HG03196 (cell line): ENCODE results near the gene KCNQ5.
"Not testable (repeated sequence)": the region's sequence is repeated elsewhere in the genome, so short reads cannot be mapped to it uniquely, and the experiment has no call there.

Experiments used
- ATAC-seq: cut with Tn5 transposase; IDR thresholded peaks from one replicate; pipeline ENCODE4 v1.9.1; 2021; ENCODE audit not compliant: unreplicated experiment

The KCNQ5 gene

DNA sequence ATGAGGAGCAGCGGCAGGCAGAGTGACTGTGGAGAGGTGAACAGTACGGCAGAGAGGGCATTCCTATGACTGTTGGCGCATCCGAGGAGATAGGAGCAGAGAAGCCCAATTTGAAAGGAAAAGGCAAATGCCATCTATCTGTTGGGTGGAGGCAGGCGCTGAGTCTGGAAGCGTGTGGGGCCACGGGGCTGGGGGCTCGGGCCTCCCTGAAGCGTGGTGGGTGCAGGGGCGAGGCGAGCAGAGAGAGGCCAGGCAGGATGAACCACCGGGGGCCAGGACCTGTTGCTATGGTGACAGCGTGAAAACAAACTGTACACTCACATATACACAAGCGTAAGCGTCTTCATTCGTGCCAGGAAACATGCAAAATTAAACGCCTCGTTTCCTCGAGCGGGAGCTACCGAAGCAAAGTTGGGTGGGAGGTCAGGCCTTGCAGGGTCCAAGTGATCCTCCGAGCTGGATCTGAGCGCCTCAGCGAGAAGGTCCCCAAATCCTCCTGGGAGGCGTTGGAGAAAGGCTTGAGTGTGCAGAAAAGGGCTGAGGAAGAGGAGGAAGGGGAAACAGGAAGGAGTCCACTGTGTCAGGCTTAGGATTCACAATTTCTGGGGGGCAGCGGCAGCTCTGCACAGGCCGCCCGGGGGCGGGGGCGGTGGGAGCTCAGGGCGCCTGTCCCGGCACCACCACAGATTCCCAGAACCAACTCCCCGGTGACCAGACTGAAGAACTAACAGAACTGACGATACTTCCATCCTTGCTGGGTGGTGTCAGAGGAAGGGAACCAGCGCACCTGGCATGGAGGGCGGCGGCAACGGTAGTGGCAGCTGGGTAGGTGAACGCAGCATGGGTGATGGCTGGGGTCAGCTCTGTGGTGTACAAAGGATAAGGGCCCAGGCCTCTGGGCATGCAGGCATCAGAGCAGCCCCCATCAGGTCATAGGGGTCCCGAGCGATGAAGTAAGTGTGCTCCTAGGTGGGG, 535.2 kb downstream of the KCNQ5 start:
- no peak for ATAC-seq

DNA sequence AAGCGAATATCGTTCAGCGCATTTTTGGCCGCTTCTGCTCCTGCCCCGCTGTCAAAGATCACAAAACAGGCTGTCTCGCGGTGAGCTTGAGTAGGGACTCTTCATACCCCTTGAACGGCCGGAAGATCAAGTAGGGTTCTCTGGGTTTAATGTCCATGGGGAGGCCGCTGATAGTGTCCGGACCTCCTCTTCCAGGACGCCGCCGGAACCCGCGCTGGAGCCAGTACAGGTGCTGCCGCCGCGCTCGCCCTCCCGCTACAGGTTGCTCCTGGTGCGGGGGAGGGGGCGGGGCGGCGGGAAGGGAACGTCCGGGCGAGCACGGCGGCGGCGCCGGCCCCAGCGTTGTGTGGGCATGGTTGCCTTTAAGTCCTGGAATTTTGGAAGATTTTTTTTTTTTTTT, 536.0 kb downstream of the KCNQ5 start:
- ATAC-seq = no peak

DNA sequence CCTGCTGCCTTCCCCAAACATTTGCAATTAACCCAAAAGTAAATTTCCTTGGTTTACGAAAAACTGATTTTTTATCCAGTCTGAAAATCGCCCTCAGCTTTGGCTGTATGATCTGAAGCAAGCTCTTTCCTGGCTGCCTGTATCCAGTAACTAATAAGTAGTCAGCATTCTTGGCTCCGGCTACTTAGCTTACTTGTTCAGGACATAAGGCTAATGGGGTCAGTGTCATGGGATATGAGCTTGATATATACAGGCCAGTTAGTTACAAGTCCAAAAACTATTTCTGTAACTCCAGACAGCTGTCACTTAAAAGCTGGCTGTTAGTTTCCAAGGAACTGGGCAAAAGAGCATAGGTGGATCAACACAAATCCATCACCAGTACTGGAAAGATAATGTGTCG, 547.2 kb downstream of the KCNQ5 start:
- ATAC-seq = no peak

DNA sequence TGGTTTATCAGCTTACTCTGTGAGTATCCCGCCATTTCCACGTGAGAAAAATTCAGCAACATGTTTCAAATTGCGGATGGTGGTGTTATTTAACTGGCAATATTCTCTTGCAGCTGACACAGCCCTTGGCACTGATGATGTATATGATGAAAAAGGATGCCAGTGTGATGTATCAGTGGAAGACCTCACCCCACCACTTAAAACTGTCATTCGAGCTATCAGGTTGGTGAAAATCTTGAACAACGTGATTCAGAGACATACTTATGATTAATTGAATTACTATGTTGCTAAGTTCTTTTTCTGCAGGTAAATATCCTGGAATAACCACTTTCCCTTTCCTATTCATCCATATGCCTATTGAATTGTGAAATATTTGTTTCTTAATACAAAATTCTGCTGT, 547.8 kb downstream of the KCNQ5 start:
- ATAC-seq = no peak

DNA sequence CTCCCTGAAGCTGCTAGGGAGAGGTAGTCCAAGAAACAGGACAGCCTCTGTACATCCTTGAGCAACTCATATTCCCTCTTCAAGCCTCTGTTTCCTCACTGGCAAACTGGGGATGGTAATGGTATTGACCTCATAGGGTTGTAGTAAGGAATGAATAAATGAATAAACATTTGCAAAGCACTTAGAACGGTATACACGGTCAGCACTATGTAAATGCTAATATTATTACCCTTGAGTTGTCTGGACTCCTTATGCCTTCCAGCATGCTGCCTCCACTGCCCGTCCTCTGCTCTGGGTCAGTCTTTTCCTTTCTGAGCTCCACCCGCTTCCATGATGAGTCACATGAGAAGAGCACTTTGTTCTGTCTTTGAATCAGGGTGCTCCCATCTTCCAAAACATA, 552.8 kb downstream of the KCNQ5 start:
- ATAC-seq = no peak

DNA sequence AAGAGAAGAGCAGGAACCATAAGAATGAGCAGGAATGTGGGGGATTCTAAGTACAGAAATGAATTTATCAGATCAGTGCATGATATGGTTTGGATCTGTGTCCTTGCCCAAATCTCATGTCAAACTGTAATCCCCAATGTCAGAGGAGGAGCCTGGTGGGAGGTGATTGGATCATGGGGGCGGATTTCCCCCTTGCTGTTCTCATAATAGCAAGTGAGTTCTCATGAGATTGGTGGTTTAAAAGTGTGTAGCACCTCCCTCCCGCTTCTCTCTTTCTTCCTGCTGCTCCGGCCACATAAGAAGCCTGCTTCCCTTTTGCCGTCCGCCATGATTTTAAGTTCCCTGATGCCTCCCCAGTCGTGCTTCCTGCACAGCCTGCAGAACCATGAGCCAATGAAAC, 554.2 kb downstream of the KCNQ5 start:
- no peak for ATAC-seq

DNA sequence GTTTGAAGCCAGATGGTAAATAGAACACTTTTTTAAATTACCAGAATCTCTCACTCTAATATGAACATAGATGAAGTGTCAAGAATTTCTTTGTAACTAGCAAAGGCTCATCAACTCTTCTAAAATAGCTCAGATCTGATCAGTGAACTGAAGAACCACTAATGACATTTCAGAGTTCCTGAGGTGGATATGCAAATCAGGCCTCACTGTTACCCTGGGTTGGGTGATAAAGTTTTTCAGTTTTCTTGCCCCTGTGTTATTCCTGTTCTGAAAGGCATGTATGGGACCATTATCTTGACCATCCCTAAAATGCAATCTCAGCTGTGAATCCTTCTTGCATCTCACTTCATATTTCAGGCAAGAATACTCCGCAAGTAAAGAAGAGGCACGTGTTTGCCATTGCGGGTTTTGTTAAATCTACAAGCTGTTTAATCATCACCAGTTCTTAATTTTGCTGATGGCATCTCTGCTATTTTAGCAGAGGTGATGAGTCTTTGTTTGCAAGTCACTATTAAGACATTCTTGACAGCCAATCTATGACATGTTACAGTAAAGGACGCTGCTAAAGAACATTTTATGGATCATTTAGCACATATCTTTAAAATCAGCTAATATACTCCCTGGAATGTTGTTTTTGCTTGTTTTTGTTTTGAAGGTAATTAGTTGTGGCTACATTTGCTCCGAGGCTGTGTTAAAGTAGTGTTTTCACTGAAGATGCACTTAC, 555.5 kb downstream of the KCNQ5 start:
- peak; percentile 46 for ATAC-seq

DNA sequence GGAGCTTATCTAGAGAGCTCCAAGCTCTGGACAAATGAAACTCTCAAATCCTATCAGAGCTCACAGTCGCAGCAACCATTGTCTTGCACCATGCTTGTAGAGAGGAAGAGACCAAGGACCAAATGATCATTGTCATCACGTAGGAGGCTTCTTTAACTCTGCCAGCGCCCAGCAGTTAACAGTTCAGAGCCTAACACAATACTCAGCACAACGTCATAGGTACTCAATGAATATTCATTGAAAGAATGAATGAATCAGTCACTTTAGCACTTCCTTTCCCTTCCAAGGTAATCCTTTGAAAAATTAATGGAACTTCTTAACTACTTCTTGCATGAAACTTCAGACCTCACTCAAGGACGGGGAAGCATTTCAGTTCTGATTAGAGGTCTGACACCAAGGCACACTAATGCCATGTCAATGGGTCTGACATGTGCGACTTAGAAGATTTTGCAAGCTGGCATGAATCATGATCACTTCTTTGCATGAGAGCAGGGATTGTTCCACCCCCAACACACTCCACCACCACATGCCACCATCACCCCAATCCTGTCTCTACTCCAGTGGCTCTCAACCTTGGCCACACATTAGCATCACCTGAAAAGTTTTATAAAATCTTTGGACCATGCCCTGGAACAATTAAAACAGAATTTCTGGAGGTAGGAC, 558.3 kb downstream of the KCNQ5 start:
- no peak for ATAC-seq

DNA sequence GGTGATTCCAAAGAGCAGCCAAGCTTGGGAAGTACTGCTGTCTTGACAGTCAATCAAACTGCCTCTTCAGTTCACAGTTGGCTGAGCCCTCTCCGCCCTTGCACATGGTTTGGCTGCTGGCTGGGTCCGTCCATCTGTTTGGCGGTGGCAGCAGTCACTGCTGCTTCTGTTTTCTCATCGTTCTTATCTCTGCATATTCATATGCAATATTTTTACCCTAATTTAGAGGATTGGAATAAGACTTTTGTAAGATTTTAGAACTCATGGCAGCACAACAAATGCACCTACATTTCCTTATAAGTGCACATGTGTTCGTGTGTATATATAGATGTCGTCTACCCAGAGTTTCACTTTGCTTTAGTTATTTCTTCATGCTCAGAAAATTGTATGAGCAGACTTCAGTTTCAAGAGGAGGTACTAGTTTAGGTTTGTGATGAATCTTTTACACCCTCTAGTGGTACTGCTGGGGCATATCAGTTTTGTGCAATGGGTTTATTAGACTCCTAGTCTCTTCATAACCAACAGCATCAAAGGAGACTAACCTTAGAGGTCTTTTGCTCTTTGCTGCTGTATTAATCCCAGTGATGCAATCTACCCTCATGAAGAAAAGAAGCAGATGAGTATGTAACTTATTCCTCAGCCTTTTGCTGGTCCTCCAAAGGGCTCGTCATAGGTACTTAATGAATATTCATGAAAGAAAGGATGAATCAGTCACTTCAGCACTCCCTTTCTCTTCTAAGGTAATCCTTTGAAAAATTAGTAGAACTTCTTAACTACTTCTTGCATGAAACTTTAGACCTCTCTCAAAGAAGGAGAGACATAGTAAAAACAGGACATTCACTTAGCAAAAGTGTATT, 559.1 kb downstream of the KCNQ5 start:
- peak; percentile 86 for ATAC-seq

DNA sequence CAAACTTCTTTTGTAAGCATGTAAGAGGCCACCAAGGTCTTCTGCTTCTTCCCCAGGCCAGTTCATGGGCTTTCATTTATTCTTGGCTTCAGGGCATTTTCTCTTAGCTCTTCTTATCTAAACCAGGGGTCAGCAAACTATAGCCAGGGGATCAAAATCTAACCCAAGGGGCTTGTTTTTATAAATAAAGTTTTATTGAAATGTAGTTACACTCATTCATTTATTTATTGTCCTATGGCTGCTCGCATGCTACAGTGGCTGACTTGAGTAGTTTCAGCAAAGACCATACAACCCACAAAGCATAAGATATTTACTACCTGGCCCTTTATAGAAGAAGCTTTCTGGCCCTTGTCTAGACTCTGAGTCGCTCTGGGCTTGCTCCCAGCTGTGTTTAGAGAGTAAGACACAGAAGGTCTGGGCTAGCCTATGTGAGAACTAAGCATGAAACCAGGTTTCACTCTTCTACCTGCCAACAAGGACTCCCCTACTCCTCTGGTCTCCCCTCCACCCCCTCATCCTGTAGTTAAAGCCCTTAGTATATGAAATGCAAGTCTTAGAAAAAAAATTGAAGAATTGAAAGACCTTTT, 560.2 kb downstream of the KCNQ5 start:
- no peak for ATAC-seq

DNA sequence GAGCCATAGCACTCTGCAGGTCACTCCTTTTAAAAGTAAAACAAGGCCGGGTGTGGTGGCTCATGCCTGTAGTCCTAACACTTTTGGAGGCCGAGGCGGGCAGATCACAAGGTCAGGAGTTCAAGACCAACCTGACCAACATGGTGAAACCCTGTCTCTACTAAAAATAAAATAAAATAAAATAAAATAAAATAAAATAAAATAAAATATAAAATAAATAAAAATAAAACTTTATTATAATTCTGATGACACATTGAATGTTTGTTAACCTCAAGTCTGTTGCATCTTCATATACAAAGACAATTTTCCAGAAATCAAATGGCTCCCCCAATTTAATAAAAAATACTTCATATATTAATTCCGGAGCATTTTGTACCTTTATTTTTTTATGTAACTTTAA, 571.4 kb downstream of the KCNQ5 start:
- ATAC-seq = not testable (repeated sequence)

DNA sequence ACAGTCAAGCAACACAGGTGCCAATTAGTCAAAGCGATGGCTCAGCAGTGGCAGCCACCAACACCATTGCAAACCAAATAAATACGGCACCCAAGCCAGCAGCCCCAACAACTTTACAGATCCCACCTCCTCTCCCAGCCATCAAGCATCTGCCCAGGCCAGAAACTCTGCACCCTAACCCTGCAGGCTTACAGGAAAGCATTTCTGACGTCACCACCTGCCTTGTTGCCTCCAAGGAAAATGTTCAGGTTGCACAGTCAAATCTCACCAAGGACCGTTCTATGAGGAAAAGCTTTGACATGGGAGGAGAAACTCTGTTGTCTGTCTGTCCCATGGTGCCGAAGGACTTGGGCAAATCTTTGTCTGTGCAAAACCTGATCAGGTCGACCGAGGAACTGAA, 572.9 kb downstream of the KCNQ5 start:
- ATAC-seq = no peak

DNA sequence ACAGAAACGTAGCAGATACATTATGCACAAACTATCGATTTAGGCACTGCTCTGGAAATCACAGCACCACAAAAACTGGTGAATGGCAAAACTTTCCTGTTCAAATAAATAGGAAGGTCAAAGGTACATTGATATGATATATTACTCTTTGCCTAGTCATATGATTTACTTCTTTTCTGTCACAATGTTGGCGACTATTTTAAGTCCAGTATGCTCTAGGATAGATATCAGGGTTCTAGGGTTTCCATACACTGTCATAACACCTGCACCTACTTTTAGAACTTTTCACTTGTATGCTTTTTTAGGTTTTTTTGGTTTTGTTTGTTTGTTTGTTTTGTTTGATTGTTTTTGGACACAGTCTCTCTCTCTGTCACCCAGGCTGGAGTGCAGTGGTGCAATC, 578.4 kb downstream of the KCNQ5 start:
- no peak for ATAC-seq

DNA sequence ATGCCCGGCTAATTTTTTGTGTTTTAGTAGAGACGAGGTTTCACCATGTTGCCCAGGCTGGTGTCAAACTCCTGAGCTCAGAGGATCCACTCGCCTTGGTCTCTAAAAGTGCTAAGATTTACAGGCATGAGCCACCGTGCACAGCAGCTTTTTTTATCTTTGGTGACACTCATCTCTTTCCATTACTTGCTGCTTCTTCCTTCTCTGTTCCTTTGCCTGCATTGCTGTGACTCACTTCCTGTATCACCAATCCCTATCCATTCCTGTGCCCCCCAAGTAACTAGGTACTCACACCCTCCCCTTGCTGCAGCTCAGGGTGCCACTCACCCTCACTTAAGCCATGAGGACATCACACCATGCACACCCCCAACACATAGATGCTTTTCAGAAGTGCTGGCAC, 578.9 kb downstream of the KCNQ5 start:
- ATAC-seq = no peak

DNA sequence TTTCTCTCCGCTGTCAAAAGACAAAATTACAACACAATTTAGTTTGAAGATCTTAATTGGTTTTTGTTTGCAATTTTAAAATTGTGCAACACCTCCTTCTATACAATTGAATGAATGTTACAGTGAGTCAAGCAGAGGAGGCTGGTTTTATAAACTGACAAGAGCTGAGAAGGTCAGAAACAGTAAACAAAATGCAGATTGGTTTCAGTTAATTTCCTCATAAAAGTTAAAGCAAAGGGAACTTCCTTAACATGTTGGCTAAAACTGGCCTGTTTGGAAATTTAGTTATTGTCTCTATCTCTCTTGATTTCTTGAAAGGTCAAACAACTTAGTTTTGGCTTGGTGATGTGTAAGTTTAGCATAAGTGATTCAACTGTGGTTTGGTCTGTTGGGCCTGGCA, 581.2 kb downstream of the KCNQ5 start:
- ATAC-seq = no peak

DNA sequence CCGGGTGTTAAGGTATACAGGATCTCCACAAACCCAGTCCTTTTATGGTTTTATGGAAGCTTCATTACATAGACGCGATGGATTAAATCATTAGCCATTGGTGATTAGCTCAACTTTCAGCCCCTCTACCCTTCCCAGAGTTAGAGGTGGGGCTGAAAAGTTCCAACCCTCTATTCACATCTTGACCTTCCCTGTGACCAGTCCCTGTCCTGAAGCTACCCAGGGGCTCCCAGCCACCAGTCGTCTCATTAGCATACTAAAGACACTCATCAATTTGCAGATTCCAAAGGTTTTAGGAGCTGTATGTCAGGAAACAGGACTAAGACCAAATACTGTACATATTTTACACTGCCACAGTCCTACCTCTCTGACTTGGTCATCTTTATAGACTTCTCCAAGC, 582.4 kb downstream of the KCNQ5 start:
- ATAC-seq = no peak

DNA sequence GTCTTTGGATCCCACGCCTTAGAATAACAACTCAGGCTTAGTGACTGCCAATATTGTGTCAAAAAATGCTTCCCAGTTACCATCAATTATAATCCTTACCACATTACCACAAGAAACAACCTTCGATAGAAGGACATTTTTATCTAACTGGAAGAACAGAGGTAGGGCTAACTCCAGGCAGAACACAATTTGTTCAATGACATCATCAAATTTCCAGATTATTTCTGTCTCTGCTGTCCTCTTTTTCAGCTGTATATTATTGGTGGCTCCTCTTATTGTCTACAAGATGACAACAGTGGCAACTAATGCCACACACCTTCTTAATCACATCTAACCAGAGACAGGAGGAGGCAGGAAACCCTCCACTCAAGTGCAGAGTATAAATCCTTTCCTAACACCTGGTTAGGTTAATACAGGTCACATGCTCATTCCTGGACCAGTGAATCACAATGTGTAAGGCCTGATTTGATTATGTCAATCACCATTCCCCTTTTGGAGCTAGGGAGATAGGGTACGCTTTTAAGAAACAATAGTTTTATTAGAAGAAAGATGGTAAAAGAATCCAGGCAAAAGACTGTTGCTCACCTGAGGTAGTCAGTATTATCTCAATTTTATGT, 585.5 kb downstream of the KCNQ5 start:
- ATAC-seq = no peak

DNA sequence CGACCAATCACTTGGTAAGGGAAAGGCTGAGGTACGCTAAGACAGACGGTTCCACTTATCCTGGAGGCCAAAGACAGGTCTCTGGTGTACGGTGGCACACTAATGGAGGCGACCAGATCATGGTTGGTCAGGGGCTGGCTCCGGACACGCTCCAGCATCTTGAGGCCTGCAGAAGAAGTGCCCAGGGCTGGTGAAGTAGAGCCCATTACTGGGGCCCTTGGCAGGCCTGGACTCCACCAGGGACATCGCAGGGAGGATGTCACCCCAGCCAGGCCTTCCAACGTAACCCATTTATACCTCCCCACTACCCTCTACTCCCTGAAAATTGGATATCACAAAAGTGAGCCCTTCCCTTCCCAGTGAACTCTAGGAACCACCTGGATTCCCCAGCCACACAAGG, 587.3 kb downstream of the KCNQ5 start:
- no peak for ATAC-seq

DNA sequence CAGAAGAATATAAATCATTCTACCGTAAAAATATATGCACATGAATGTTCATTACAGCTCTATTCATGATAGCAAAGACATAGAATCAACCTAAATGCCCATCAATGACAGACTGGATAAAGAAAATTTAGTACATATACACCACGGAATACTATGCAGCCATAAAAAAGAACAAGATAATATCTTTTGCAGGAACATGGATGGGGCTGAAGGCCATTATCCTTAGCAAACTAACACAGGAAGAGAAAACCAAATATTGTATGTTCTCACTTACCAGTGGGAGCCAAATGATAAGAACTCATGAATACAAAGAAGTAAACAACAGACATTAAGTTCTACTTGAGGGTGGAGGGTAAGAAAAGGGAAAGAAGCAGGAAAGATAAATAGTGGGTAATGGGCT, 595.0 kb downstream of the KCNQ5 start:
- ATAC-seq = no peak

DNA sequence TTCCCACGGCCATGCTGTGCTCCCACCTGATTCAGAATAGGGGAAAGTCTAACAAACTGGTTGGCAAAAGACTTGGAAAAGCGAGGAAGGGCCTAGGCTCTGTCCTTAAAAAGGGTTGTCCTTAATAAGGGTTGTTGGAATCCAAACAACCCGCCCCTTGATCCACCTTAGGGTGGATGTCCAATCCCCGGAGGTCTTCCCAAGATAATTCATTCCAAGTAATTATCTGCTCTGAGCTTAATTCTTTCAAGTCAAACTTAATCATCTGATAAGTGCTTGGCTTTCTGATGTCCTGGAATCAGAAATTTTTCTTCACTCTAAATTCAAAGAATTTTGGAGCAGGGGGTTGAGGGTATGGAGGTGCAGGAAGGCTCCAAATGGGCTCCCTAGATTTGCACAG, 603.5 kb downstream of the KCNQ5 start, which contains the start of gene KHDC1L:
KHDC1L (minus strand) TSS at position 101 of the 400 bp plus-strand sequence; CDS start at position 13, 88 bp downstream.
- ATAC-seq = no peak
